ENCODE measurements around the gene RAB34. TPM values are rescaled to one million over a fixed set of nuclear protein-coding genes. Genes with fewer than 3 reads are reported as not detected.

The RAB34 gene
- polyA plus RNA-seq, 2 of the 4 experiments (the other 2 are of a cell fraction) = 211 to 288 TPM

- DNase-seq (ENCODE audit: low read depth in 1 of 2, low spot score in 1 of 2) (peak; percentile 42 to 62), ATAC-seq (peak; percentile 81 to 82; a peak in 5 of 6 replicates), FAIRE-seq (peak; percentile 7)
- POLR2A ChIA-PET = interaction anchor here (1.1 to 1.2 kb wide), 2 partner anchors 14 to 44 kb away, joined by 3 read pairs; partner anchors contain the start of genes RPL23A, SDF2 and SUPT6H
- Histone ChIP-seq H3K4me1 (no peaks in the 10 kb centered on the region), H3K9me3 (no peaks in the 10 kb centered on the region), H3K4me2 (no peak overlapping the region), H3K27ac (no peak overlapping the region), H3K4me3 (no peak overlapping the region)
- CTCF ChIA-PET = interaction anchor here (0.5 to 31.4 kb wide), 22 partner anchors 8 to 250 kb away, joined by 3 to 335 read pairs (median 6); partner anchors contain the start of genes BLTP2, NEK8, PROCA1 and RPL23A
- TF ChIP-seq ZSCAN20 (CRISPR knock-in tag; IDR thresholded peaks at IDR 0.05) (no peak), TP53 (CRISPR knock-in tag; IDR thresholded peaks at IDR 0.05) (no peak), KDM5A (IDR thresholded peaks at IDR 0.05) (no peak), CTCF (IDR thresholded peaks at IDR 0.05) (peak; percentile 45), FOXS1 (CRISPR knock-in tag; IDR thresholded peaks at IDR 0.05) (no peak), E2F6 (IDR thresholded peaks at IDR 0.05; ENCODE audit: borderline replicate concordance, low read depth) (no peak), PBX3 (IDR thresholded peaks at IDR 0.05) (no peak), HOXB5 (CRISPR knock-in tag; IDR thresholded peaks at IDR 0.05) (0 out of 2 replicates have a peak, but pooled peaks have one; percentile 53), TFCP2L1 (CRISPR knock-in tag; IDR thresholded peaks at IDR 0.05) (no peak), ATOH8 (CRISPR knock-in tag; IDR thresholded peaks at IDR 0.05; ENCODE audit: low read depth) (no peak), CHD2 (IDR thresholded peaks at IDR 0.05; ENCODE audit: low read length, partially characterized antibody) (no peak), POLR2A (IDR thresholded peaks at IDR 0.05; ENCODE audit: low read length) (no peak), RAD21 (conservative IDR thresholded peaks at IDR 0.05 in 1 of 2, IDR thresholded peaks at IDR 0.05 in 1 of 2) (peak; percentile 44 to 66; a peak in 4 of 5 replicates), RARB (CRISPR knock-in tag; IDR thresholded peaks at IDR 0.05) (no peak), JUNB (IDR thresholded peaks at IDR 0.05) (no peak), RNF2 (IDR thresholded peaks at IDR 0.05; ENCODE audit: borderline replicate concordance, low read depth) (no peak), KDM1A (IDR thresholded peaks at IDR 0.05; ENCODE audit: low read depth) (no peak), RCOR1 (IDR thresholded peaks at IDR 0.05; ENCODE audit: low read depth, low read length) (no peak)
- 83% methylated on average over 7 of the region's 7 CpGs for WGBS (ENCODE audit: missing lambda C conversion rate)
Measured at GRCh38 chr17:28675980-28676379, 41.7 kb downstream of the RAB34 start.

GRCh38 chr17:28675490-28675889 is 42.2 kb downstream of the RAB34 start:
- H3K4me1 ChIP-seq = no peaks in the 10 kb centered on the region
- WGBS (ENCODE audit: missing lambda C conversion rate) = 92% methylated on average over 3 of the region's 3 CpGs
- no peak overlapping the region for H3K4me3 ChIP-seq
- ATAC-seq (peak in 1 of 2 experiments; percentile 13; a peak in 2 of 6 replicates), FAIRE-seq (no peak), DNase-seq (ENCODE audit: low read depth in 1 of 2, low spot score in 1 of 2) (no peak)
- CTCF ChIA-PET = interaction anchor here (0.5 to 31.4 kb wide), 20 partner anchors 7 to 250 kb away, joined by 3 to 335 read pairs (median 6); partner anchors contain the start of genes BLTP2, NEK8, PROCA1 and RPL23A
- no peak for TF ChIP-seq TFCP2L1 (CRISPR knock-in tag; IDR thresholded peaks at IDR 0.05)
- TF ChIP-seq KDM5A (IDR thresholded peaks at IDR 0.05) = no peak
- TF ChIP-seq FOSB (CRISPR knock-in tag; IDR thresholded peaks at IDR 0.05) = no peak
- no peak for TF ChIP-seq CBX8 (IDR thresholded peaks at IDR 0.05)
- TF ChIP-seq MAFK (IDR thresholded peaks at IDR 0.05; ENCODE audit: partially characterized antibody) = no peak
- TF ChIP-seq HES2 (IDR thresholded peaks at IDR 0.05) = no peak
- TF ChIP-seq NFE2L2 (conservative IDR thresholded peaks at IDR 0.05; ENCODE audit: low read length) = no peak
- TF ChIP-seq TP53 (CRISPR knock-in tag; IDR thresholded peaks at IDR 0.05) = no peak
- H3K27ac ChIP-seq = no peak overlapping the region
- H3K9me3 ChIP-seq = no peaks in the 10 kb centered on the region
- H3K4me2 ChIP-seq = no peak overlapping the region
- POLR2A ChIA-PET = interaction anchor here (1.1 to 1.2 kb wide), 2 partner anchors 14 to 44 kb away, joined by 3 read pairs; partner anchors contain the start of genes RPL23A, SDF2 and SUPT6H

Measured in A549 (cell line).